Left kidney (tissue), 2 donors: ENCODE measurements around the gene ARL4A. TPM values are rescaled to one million over a fixed set of nuclear protein-coding genes. Genes with fewer than 3 reads are reported as not detected.
"Not testable (repeated sequence)": the region's sequence is repeated elsewhere in the genome, so short reads cannot be mapped to it uniquely, and the experiment has no call there.

Experiments
- DNase-seq: peaks from one replicate; pipeline ENCODE4 v3.0.0-alpha.2; 2013
- polyA plus RNA-seq: library from polyadenylated mRNA; unstranded; fragments of 120-200 nt; gene quantifications from one replicate; pipeline ENCODE4 v1.2.1, GENCODE V29; 2013; ENCODE audit not compliant: insufficient read length

The ARL4A gene
- polyA plus RNA-seq, 1 donor: 29.3 TPM

DNA sequence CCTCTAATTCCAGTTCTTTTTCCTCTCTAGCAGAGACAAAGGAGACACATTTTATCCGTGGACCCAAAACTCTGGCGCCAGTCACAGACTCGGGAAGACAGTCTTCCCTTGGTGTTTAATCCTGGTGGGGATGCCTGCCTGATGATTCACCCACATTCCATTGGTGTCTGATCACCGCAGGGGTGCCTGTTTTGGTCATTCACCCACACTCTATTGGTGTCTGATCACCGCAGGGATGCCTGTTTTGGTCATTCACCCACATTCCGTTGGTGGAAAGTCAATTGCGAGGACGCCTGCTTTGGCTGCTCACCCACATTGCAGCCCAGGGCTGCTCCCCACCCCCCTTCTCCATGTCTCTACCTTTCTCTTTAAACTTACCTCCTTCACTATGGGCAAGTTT, 27.0 kb upstream of the ARL4A start:
- not testable (repeated sequence) for DNase-seq

DNA sequence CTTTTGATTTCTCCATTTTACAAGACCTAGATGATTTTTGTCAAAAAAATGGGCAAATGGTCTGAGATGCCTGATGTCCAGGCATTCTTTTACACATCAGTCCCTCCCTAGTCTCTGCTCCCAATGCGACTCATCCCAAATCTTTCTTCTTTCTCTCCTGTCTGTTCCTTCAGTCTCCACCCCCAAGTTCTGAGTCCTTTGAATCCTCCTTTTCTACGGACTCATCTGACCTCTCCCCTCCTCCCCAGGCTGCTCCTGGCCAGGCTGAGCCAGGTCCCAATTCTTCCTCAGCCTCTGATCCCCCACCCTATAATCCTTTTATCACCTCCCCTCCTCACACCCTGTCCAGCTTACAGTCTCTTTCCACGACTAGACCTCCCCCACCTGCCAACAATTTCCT, 26.4 kb upstream of the ARL4A start:
- DNase-seq: not testable (repeated sequence)

DNA sequence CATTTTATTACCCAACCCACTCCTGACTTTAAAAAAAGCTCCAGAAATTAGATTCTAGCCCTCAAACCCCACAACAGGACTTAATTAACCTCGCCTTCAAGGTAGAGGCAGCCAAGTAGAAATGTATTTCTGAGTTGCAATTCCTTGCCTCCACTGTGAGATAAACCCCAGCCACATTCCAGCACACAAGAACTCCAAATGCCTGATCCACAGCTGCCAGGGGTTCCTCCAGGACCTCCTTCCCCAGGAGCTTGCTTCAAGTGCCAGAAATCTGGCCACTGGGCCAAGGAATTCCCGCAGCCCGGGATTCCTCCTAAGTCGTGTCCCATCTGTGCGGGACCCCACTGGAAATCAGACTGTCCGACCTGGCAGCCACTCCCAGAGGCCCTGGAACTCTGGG, 25.9 kb upstream of the ARL4A start:
- DNase-seq: no peak

DNA sequence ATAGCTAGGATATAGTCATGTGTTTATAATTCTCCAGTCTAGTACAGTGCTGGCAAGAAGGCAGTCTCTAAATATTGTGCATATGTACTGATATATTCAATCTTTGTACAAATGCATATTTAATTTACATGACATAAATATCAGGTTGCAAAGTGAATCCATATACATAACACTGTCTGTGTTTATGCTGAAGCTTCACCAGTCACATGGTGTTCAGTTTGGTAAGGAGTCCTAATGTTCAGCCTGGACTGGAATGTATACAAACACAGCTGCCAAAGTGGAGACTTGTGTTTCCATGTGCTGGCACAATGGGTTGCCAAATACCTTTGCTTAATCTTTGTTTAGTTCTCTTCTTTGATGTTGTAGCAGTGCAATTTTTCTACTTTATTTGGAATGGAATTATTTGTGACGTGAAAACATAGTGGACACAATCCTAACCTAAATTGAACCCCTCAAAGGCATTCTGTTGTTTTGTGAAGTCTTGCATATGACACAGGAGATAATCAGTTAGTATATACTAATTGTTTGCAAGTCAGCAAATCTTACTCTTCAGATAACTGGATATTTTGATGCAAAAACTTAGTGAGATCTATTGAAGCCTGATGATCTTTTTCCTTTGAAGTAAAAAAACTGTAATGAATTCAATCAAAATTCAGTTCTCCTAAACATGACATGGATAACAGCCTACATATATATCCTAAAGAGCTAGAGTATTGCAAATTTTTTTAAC, 17.3 kb upstream of the ARL4A start:
- DNase-seq: no peak

DNA sequence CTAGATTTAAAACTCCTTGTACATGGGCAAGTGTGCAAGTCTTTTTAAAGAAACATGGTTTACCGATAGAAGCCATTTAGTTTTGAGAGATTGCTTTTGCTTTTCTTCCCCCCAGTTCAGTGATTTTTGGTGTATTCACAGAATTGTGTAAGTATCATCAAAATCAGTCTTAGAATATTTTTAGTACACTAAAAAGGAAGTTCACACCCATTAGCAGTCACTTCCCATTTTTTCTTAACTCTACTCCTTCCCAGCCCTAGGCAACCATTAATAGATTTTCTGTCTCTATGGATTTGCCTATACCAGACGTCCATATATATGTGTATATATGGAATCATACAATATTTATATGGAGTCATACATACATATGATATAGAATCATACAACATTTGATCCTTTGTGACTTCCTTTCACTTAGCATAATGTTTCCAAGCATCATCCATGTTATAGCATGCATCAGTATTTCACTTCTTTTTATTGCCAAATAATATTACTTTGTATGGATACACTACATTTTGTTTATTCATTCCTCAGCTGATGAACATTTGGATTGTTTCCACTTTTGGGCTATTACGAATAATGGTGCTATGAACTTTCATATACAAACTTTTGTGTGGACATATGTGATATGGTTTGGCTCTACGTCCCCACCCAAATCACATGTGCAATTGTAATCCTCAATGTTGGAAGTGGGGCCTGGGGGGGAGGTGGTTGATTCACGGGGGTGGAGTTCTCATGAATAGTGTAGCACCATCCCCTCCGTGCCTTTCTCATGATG, 16.5 kb upstream of the ARL4A start:
- no peak for DNase-seq

DNA sequence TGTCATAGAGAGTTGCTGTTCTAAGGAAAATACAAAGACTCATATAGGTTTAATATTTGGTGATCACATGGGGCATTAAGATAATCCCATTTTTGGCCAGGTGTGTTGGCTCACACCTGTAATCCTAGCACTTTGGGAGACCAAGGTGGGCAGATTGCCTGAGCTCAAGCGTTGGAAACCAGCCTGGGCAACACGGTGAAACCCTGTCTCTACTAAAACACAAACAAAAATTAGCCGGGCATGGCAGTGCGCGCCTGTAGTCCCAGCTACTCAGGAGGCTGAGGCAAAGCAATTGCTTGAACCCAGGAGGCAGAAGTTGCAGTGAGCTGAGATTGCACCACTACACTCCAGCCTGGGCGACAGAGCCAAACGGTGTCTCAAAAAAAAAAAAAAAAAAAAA, 14.0 kb upstream of the ARL4A start:
- DNase-seq: not testable (repeated sequence)

DNA sequence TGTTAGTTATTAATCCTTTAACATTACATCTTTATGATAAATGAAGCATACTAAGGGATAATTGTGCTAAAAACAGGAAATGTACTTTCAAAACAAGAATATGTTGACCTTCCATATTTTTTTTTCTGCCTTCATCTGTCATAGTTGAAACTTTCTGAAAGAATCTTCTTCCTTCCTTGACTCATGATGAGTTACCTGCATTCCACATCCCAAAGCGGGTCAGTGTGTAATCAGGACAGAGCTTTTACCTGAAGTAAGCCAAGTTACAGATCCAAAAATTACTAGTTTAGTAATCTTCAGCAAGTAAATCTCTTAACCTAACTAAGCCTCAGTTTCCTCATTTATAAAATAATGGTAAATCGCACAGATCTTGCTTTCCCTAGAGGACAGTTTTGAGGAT, 13.4 kb upstream of the ARL4A start:
- DNase-seq: no peak

DNA sequence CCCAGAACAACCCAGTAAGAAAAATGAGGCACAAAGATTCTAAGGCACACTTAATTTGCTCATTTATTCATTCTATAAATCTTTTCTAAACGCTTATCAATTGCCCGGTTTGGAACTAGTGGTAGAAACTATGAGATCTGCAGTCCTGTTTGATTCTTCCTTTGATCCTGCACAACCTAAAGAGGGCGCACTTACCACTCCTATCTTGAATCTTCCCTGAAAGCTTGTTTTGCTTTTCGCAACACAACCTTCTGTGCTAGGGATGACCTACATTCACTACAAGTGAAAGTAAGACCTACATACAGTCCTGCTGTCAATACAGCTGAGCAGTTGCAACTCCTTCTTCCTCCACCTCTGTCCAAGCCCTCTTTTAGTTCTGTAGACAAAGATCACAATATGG, 12.6 kb upstream of the ARL4A start:
- no peak for DNase-seq

DNA sequence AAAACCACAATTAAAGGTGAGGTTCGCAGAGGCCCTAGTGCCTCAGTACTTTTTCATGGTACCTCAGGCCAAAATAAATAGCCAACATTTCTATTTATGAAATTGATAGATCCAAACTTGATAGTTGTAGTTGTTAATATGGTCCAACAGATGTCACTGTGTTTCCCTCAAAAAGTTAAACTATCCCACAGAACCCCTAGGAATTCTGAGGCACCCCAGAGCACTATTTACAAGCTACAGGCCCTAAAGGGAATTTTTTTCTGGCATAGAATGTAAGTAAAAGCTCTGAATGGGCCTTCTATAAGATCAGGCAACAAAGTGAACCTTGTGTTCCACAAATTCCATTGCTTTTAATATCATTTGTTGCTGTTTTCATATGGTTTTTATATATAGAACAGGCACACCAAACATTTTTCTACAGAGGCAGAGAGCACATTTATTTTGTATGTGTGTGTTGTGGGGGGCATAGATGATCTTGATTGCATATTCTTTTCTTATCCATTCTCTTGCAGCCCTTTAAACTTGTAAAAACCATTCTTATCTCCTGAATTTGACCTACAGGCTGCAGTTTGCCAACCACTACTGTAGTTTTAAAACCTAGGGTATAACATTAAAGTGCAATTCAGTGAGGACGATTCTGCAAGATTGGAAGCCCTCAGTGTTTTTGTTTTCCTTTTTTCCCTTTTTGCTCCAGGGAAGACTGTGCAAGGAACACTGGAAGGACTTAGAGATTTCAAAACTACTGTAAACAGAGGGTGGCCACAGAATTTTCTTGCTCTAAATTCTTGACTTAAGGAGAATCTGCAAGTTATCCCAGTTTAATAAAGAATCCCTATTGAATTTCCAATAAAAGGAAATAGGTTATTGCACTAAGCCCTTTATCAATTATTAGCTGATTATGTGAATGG, 3.5 kb upstream of the ARL4A start:
- DNase-seq: no peak

DNA sequence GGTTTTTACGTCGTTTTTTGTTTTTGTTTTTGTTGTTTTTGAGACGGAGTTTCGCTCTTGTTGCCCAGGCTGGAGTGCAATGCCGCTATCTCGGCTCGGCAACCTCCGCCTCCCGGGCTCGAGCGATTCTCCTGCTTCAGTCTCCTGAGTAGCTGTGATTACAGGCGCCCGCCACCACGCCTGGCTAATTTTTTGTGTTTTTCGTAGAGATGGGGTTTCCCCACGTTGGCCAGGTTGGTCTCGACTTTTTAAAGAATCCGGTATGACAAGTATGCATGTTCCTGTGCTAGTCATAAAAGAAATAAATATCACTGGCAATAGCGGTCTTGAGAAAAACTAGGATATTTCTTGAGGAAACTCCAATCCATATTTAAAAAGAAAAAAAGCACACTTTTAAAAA, 2.7 kb upstream of the ARL4A start:
- no peak for DNase-seq

DNA sequence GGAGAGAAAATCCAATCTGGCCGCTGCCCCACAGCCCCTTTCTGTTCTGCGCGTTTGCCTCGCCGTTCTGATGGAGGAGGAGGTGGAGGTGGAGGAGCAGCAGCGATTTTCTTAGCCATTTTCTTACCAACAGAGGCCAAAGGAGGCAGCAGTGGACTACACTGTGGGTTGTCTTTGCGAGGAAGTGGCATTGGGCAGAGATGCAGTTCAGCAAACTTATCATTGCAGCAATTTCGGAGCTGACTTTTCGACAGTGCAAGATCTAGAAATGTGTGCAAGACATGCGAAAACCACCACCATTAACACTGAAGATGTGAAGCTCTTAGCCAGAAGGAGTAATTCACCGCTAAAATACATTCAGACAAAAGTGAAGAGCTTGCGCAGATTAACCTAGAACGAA, 1.9 kb upstream of the ARL4A start:
- no peak for DNase-seq

DNA sequence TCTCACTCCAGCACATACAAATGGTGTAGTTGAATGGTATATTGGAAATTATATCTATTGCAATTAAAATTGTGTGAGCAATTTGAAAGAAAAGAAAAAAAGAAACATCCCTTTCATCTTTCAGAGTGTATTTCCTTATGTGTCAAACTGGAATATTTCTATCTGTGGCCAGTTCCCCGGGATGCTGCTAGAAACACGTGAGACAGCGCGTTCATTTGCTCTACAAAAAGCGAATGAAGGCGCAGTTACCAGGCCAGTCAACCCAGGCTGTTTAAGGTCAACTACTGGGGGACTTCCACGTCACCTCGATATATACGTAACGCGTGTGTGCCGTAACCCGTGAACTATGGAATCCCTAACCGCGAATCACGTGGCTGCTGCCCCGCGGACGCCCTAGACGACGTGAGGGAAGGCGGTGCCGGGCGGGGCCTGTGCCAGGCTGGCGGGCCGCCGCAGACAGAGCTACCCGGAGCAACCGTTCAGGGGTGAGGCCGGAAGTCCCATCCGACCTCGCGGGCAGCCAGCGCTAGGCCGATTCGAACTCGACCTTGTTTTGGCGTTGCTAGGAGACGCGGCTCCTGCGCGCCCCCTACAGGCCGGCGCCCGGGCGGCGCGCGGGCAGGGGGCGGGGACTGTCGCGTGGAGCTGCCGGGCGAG, 1.1 kb upstream of the ARL4A start:
- peak; percentile 87 for DNase-seq

DNA sequence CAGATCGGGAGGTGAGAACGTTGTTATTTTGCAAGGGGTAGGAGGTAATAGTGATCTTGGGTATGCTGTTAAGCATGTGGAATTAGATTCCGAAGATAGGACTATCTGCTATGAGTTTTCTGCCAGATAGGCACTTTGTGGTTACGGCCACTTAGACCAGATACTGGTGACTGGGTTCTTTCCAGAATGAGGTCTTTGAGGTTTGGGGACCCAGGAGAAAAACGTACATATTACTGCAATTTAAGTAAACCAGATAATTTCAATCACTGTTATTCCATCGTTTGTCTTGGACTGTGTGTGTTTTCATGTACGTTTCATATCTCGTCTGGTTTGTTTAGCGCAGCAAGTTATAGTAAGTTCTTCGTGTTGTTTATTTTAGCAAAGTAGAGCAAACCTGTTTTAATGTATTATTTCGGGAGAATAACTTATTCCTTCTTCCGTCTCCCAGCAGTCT, 312 bp downstream of the ARL4A start:
- DNase-seq: no peak

DNA sequence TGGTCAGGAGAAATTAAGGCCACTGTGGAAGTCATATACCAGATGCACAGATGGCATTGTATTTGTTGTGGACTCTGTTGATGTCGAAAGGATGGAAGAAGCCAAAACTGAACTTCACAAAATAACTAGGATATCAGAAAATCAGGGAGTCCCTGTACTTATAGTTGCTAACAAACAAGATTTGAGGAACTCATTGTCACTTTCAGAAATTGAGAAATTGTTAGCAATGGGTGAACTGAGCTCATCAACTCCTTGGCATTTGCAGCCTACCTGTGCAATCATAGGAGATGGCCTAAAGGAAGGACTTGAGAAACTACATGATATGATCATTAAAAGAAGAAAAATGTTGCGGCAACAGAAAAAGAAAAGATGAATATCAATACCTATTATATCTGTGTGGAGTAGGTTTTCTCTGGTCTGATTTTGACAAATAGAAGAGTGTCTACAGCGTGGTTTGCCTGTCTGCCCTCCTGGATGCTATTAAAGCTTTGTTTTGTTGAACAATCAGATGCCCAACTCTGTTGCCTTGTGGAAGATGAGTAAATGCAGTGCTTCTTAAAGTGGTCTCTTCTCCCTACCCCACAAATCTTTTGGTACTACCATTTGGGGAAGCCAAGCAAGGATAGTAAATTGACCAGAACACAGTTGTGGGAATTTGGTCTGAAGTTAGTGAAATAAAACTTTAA, 1.2 kb downstream of the ARL4A start:
- DNase-seq: not testable (repeated sequence)

DNA sequence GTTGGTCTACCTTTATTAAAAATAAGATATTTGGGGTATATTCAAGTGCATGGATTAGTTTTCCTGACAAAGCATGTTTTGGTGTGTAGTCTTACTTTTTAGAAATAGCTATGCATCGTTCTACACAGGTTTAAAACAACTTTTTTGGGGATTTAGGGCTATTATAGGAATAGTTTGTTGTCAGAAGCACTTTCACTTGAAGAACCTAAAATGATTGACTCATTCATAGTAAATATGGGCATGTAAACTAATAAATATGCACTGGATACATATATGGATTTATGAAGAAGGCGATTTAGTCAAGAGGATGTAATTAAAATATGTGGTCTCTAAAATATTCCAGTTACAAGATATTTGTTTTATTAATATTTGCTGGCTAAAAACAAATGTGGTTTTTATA, 2.0 kb downstream of the ARL4A start:
- no peak for DNase-seq

DNA sequence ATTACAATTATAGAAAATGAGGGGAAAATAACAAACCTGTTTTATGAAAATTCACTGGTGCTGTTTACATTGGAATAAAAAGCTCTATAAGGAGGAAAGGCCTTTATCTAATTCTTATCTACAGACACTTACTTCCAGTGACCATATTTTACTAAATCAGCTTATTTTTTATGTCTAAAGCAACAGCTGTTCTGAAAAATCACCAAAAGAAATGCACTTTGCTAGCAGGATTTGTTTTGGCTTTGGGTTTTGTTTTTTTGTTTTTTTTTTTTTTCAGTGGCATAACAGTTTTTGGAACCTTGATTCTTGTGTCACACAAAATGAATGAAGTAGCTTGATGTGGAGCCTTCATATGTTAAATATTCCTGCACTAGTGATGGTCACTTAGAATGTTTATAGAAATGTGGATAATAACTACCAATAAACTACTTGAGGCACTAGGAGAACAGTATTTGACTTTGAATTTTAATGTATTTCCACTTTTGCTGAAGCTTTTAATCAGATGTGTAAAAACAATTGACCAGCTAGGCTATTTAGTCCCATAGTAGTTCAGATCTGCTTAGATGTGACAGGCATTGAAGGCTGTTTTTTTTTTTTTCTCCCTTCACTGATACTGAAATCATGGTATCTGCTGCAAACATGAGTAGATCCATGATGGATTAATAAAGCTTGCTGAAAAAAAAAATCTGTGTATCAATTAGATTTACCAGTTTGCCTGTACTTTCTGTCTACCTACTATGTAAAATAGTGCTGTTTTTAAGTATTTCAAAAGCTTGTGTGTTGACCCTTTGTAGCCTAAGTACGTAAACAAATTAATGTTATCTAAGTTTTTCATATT, 2.8 kb downstream of the ARL4A start:
- DNase-seq: no peak

DNA sequence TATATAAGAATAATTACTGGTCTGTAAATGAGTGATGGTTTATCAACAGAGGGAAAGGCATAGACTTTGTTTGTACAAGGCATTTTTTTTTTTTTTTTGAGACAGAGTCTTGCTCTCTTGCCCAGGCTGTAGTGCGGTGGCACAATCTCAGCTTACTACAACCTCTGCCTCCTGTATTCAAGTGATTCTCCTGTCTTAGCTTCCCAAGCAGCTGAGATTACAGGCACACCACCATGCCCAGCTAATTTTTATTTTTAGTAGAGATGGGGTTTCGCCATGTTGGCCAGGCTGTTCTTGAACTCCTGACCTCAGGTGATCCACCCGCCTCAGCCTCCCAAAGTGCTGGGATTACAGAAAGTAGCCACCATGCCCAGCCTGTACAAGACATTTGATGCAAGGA, 4.0 kb downstream of the ARL4A start:
- DNase-seq: not testable (repeated sequence)

DNA sequence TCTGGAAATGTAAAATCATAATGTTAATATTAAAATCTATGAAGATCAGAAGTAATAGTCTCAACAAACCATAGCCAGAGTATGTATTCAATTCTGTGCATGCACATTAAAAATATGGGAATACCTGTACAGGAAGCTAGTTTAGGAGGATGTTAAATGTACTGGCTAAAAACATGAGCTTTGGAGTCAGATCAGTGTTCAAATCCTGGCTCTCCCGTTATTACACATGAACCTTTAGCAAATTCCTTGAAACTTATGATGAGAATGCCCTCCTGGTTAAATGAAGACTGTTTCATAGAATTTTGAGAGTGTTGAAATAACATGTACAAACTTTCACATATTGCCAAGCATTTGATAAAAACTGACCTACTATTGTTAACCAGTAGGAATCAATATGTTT, 4.6 kb downstream of the ARL4A start:
- DNase-seq: no peak

DNA sequence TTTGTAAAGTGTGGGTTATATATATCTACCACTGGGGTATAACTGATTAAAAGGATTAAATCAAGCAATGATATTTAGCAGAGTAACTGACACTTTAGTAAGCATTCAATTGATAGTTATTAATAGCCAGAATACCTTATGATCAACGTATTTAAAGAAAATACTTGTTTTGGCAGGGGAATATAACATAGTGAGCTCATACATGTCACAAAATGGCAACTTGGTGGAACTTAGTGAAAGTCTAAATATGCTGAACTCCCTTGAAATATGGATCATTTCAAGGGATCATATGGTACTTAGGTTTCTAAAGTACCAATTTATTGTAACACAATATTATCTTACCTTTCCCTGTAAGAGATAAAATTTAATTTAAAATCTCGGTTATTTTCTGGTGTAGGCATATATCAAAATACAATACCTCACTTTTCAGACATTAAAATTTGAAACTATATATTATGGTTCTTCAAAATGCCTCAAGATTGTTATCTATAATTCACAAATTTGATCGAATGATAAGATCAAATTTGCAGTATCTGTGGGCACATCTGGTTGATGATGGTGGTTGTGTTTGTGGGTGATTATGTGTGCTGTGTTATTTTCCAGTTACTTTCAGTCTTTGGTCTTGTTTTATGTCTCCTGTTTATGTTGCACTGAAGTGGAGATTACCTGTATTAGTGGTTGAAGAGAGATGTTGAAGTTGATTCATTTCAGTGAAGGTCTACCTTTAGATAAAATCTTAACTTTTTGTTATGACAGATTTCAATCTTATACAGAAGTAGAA, 5.2 kb downstream of the ARL4A start:
- DNase-seq: no peak

DNA sequence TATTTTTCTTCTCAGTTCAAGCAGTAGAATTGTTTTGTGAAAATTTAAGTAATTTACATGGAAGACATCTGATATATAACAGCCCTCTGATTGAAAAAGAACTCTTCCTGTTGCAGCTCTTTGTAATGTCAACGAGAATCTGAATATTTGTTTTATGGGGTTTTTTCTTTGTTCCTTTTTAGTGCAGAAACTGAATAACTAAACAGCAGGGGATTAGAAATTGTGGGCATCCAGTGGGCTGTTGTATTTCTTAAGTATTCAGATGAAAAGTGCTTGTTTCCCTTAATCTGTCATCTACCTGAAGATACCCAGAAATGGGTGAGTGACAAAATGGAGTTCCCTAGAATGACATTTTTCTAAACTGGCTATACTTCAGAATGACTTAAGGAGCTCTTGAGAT, 7.4 kb downstream of the ARL4A start:
- DNase-seq: no peak
